HG02970 (cell line): ENCODE data around the gene RNPEPL1.
"Not testable (repeated sequence)": the region's sequence is repeated elsewhere in the genome, so short reads cannot be mapped to it uniquely, and the experiment has no call there.

Experiments
- ATAC-seq: cut with Tn5 transposase; IDR thresholded peaks from one replicate; pipeline ENCODE4 v1.9.1; 2021; ENCODE audit warnings: mild to moderate bottlenecking, moderate library complexity, moderate number of reproducible peaks; ENCODE audit not compliant: unreplicated experiment, low FRiP score

RNPEPL1 gene

GRCh38 chr2:240602266-240603050, 34.2 kb downstream of the RNPEPL1 start:
- no peak for ATAC-seq

DNA sequence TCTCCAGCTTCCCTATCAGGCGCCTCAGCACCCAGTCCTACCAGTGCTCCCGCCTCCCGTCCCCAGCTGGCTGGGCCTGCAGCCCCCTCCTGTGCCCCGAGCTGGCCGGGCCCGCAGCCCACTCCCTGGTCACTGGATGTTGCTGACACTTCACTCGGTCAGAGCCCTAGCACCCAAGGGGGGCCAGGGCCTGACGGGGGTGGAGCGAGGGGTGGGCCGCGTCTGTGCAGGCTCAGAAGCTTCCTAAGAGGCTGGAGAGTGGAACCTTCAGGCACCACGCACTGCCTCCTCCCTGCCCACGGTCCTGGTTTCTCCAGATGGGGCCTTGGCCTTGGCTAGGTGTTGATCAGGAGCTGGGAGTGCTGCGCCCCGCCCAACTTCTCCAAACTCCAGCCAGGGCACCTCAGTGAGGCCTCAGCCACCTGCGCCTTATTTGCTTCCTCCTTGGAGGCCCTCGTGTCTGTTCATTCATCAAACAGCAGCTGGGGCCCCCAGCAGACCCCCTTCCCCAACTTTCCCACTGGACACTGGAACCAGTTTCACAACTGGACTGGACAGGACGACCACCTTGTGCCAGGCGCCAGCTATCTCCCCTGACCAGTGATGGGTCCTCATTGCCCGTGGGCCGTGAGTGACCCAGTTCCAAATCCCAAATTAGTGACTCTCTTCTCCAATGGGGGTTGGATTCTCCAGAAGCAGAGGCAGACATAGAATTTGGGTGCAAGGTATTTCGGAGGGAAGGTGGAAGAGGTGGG, 35.0 kb downstream of the RNPEPL1 start:
- no peak for ATAC-seq

DNA sequence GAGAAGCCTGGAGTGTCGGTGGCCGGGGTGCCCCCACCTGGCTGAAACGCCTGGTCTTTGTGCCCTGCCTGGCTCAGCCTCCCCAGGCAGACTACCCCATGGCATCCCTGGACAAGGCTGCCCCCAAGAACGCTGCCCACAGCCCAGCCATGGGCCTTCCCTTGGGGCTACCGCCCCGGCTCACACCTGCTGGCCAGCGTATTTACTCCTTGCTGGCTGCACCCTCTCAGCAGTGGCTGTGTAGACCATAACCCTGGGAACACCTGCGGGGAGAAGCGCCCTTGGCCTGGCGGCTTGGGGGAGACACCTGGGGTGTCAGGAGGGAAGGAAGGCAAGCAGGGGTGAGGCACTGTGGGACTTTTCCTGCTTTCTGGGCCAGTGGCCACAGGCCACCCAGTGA, 35.6 kb downstream of the RNPEPL1 start:
- ATAC-seq, result no peak

DNA sequence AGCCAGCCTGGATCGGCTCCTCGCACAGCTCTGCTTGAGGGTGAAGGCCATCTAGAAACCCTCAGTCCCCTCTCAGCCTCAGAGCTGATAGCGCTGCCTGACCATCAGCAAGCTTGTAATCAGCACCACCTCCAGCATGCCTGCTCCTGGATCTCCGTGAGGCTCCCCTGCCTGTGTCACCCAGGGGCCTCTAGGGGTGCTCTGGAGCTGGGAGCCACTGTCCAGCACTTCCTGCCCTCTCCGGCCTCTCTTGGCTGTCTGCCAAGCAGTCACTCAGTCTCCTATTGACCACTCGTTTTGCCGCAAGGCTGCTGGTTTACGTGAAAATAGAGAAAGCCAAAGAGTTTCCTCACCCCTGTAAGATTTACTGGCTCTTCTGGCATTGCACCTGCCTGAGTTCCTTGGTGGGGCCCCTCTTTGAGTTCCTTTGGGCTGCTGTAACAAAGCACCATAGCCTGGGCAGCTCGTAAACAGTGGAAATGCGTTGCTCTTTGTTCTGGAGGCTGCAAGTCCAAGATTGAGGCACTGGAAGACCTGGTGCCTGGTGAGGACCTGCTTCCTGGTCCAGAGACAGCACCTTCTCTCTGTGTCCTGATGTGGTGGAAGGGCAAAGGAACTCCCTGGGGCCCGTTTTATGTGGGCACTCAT, 36.1 kb downstream of the RNPEPL1 start:
- ATAC-seq, result no peak

- ATAC-seq, result no peak
These were observed 36.8 kb downstream of the RNPEPL1 start for GRCh38 chr2:240604939-240605716.

DNA sequence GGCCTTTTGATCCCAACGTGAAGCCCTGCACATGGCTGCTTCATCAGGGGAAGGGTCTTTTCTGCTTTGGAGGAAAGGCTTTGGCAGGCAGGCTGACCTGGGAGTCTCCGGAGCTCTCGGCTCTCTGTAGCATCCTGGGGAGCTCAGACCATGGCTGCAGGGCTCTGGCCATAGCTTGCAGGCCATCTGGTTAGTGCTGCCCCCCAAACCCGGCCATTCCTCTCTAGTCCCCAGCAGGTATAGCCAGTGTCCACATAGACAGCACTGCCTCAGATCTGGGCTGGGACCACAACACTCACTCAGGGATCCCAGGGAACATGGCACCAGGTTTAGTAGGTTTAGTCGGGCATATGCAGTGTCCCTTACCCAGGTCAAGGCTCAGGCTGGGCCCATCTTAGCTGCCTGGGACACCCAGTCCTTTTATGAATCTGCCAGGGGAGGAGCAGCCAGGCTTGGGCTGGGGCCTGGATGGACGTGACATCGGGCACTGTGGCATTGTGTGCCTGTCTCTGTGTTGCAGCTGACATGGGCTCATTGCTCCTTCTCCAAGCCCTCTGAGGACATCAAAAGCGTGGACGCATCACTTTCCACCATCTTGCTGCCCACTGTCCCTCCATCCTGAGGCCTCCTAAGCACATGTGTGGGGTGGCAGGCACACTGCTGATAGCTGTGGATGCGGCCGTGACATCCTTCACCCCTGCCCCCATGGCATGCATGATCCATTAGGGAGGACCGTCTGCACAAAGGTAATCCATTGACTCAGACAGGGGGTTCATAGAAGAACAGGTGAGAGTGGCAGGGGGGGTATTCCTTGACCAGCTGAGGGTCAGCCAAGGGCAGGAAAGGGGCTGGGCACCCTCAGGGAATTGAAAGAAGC, 37.8 kb downstream of the RNPEPL1 start:
- ATAC-seq, result no peak

- ATAC-seq, result no peak
These were observed 43.4 kb downstream of the RNPEPL1 start for GRCh38 chr2:240611601-240612210.

DNA sequence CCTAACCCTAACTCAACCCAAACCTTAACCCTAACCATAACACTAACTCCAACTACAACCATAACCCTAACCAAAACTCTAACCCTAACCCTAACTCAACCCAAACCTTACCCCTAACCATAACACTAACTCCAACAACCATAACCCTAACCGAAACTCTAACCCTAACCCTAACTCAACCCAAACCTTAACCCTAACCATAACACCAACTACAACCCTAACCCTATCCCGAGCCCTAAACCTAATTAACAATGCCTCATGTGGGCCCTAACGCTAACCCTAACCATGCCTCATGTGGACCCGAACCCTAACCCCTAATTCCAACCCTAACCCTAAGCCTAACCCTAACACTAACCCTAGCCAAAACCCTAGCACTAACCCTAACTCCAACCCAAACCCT, 45.5 kb downstream of the RNPEPL1 start:
- ATAC-seq, result no peak

GRCh38 chr2:240614391-240614790, 46.1 kb downstream of the RNPEPL1 start:
- ATAC-seq, result no peak

GRCh38 chr2:240615396-240615795, 47.1 kb downstream of the RNPEPL1 start:
- no peak for ATAC-seq

DNA sequence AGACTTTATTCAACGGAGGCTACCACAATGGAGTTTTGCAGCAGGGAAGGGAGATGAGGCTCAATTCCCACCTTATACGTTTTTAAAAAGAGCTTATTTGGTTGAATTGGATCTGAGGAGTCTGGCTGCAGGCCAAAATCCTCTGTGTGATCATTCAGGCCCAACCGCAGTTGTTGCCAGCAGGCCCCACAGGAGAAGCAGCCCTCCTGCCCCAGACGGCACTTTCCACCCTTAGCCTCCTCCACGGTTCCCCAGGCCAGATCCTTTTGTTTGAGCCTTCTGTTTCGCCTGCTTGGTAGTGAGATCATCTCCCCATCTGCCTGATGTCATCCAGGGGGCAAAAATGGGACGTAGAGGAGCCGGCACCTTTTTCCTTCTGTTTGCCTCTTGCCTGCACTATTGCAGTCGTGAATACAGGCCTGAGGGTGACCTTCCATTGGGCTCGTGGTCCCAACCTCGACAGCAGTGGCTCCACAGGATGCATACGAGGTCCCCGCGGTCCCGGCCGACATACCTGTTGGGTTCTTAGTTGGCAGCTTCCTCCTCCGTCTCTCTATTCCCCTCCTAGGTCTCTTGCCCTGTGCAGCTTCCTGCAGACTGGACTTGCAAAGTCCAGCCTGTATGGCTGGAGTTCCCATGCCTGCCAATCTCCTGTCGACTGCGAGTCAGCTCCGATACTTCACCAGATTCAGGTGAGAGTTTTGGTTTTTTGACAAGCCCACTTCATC, 47.7 kb downstream of the RNPEPL1 start:
- ATAC-seq, result no peak

DNA sequence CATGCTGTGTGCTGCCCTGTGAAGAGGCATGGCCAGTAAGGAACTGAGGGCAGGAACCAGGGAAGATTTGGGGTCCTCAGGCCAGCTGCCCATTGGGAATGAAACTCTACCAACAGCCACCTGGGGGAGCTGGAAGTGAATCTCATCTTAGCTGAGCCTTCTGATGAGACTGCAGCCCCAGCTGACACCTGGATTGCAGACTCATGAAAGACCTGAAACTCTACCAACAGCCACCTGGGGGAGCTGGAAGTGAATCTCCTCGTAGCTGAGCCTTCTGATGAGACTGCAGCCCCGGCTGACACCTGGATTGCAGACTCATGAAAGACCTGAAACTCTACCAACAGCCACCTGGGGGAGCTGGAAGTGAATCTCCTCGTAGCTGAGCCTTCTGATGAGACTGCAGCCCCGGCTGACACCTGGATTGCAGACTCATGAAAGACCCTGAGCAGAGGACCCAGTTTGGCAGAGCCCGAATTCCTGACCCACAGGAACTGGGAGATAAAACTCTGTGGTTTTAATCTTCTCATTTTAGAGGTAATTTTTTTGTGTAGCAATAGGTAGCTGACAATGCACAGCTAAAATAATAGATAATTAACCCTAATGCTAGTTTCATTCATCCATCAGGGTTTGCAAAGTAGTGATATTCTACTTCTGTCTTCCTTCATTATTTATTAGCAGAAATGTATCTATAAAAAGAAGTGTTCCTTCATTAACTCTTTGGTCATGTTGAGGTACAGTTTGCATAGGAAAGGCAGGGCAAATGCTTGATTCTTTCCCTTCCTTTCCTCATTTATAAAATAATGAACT, 48.8 kb downstream of the RNPEPL1 start:
- not testable (repeated sequence) for ATAC-seq

- no peak for ATAC-seq
These were observed 50.5 kb downstream of the RNPEPL1 start for GRCh38 chr2:240618776-240619175.

GRCh38 chr2:240619506-240620148, 51.3 kb downstream of the RNPEPL1 start:
- ATAC-seq, result no peak

DNA sequence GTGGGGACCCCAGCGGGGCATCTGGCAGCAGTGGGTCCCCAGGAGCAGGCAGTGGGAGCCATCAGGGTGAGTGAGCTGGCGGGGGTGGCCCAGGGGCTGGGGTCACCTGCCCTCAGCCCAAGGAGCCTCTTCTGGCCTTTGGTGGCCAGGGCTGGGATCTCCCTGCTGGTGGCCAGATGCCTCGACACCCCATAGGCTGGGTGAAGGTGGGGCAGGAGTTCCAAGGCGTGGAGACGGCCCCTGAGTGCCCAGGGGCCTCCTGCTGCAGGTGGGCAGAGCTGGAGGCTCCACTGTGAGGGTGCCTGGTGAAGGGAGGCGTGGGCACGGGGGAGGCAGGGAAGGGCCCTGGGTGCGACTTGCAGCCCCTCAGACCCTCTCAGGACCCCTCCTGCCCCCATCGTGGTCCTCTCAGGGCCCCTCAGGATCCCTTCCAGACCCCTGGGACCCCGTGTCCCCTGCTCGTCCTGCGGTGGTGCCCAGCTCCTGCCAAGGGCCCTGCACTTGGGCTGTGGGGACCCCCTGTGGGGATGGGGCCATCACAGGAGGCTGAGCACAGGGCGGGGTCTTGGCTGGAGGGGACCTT, 52.0 kb downstream of the RNPEPL1 start:
- ATAC-seq, result no peak

GRCh38 chr2:240620859-240621258, 52.6 kb downstream of the RNPEPL1 start:
- no peak for ATAC-seq

DNA sequence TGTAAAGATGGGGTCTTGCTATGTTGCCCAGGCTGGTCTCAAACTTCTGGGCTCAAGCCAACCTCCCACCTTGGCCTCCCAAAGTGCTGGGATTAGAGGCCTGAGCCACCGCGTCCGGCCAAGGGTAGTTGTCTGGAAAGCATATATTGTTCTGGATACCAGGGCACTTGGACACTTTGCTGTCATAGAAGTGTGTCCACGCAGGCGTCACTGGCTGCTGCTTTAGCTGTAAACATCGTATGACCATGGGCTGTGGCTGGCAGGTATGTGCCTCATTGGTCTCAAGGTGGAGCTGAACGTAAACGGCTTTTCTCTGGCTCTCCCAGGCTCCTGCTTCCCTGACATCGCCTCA, 53.8 kb downstream of the RNPEPL1 start:
- no peak for ATAC-seq
